Breast epithelium (tissue), 4 donors: Measurements from ENCODE around the gene RITA1. TPM values are rescaled to one million over a fixed set of nuclear protein-coding genes. Genes with fewer than 3 reads are reported as not detected.

ENCODE experiments used
- DNase-seq, 2 donors: peaks; one replicate each; pipeline ENCODE4 v3.0.0-alpha.2; 2019; ENCODE audit warnings: low spot score in 2 of 2
- H3K27ac ChIP-seq, 2 donors: fragments of 200-600 bp; sonication (generic) in 1 of 2; one replicate each; pipeline ENCODE4 v1.5.1; 2016 to 2019; ENCODE audit warnings: mild to moderate bottlenecking in 1 of 2
- H3K27me3 ChIP-seq, 2 donors: fragments of 200-600 bp; sonication (generic) in 1 of 2; one replicate each; pipeline versions ENCODE4 v1.5.1 to v1.6.0; 2017 to 2019; ENCODE audit warnings: control low read depth in 1 of 2, mild to moderate bottlenecking in 1 of 2
- H3K36me3 ChIP-seq: fragments of 200-600 bp; one replicate; pipeline ENCODE4 v1.5.1; 2019
- H3K4me1 ChIP-seq, 2 donors: fragments of 200-600 bp; sonication (generic); one replicate each; pipeline ENCODE4 v1.5.1; 2016 to 2019; ENCODE audit warnings: control low read depth in 1 of 2
- H3K4me3 ChIP-seq, 3 donors: fragments of 200-600 bp; sonication (generic); 1 replicate in 2 of 3; 2 replicates in 1 of 3; pipeline ENCODE4 v1.5.1; 2016 to 2019; ENCODE audit warnings: mild to moderate bottlenecking in 3 of 3, moderate library complexity in 2 of 3
- H3K9me3 ChIP-seq, 2 donors: fragments of 200-600 bp; sonication (generic) in 1 of 2; one replicate each; pipeline ENCODE4 v1.5.1; 2016 to 2019; ENCODE audit warnings: control low read depth in 1 of 2
- POLR2A ChIP-seq: fragments of 450-650 bp; IDR thresholded peaks from one replicate; pipeline ENCODE4 v1.6.1; 2016; ENCODE audit warnings: antibody characterized with exemption, mild to moderate bottlenecking, moderate library complexity
- POLR2AphosphoS5 ChIP-seq, 3 donors: sonication (generic); formaldehyde crosslinking; IDR thresholded peaks; one replicate each; pipeline ENCODE4 v1.6.1; 2017; ENCODE audit warnings: antibody characterized with exemption in 3 of 3
- intact Hi-C: fragments of 100-400 bp; cut with DNase I; formaldehyde crosslinking; loops from one replicate; pipeline ENCODE4 v1.15.1; 2023; ENCODE audit warnings: low total_unique reads
- total RNA-seq, 3 donors: library from RNA; depleted of rRNA; stranded (reverse); fragments of >200 nt; gene quantifications; one replicate each; pipeline ENCODE4 v1.1.0, GENCODE V29; 2016
- TF ChIP-seq, protein P1 (sequence below), 3 donors: fragments of 450-650 bp; IDR thresholded peaks; one replicate each; pipeline ENCODE4 v1.5.1; 2016 to 2017; ENCODE audit warnings: antibody characterized with exemption in 3 of 3, mild to moderate bottlenecking in 3 of 3, moderate library complexity in 3 of 3

Gene RITA1
- total RNA-seq, 3 donors from 2014 or later, result 9.4 to 22.4 (median 15.4) TPM

DNA sequence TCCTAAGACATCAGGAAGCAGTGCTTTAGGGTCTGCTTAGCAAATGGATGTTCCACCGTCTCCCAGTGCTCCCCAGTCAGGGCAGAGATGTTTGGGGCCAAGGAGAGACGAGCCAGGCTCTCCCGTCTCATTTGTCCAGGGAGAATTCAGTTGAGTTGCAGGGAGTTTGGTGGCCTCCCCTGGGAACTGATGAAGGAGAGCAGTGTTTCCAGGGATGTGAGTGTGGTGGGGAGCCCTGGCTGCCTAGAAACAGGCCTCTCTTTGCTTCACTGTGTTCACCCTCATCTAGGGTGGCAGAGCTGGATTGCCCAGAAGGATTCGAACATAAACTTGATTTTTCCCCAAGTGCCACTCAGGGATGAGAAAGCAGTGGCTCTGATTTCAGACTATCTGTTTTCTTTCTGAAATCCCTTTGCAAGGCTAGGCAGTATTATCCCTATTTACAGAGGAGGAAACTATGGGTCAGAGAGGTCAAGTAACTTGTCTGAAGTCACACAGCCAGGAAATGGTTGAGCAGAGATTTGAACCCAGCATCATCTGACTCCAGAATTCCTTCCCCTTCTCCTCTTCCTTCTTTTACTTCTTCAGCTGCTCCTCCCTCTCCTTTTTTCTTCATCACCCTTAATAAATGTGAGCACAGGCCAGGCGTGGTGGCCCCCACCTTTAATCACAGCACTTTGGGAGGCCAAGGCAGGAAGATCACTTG, 42.3 kb downstream of the RITA1 start:
- intact Hi-C loops, result loop anchor here (10.0 kb wide), 1 partner anchor 1383 kb away; the partner anchor contains the start of gene MAPKAPK5
- peaks cover 0 to 10% of the 10 kb centered on the region in 2 donors for H3K4me1 ChIP-seq
- H3K9me3 ChIP-seq, result no peaks in the 10 kb centered on the region
- peak overlapping the region; percentile 56 to 67 for H3K27ac ChIP-seq
- TF ChIP-seq POLR2AphosphoS5 (IDR thresholded peaks at IDR 0.05), result no peak
- TF ChIP-seq POLR2A, result no peak
- DNase-seq, result no peak
- H3K36me3 ChIP-seq, result no peaks in the 10 kb centered on the region
- H3K27me3 ChIP-seq, result no peaks in the 10 kb centered on the region
- H3K4me3 ChIP-seq, result no peak overlapping the region

DNA sequence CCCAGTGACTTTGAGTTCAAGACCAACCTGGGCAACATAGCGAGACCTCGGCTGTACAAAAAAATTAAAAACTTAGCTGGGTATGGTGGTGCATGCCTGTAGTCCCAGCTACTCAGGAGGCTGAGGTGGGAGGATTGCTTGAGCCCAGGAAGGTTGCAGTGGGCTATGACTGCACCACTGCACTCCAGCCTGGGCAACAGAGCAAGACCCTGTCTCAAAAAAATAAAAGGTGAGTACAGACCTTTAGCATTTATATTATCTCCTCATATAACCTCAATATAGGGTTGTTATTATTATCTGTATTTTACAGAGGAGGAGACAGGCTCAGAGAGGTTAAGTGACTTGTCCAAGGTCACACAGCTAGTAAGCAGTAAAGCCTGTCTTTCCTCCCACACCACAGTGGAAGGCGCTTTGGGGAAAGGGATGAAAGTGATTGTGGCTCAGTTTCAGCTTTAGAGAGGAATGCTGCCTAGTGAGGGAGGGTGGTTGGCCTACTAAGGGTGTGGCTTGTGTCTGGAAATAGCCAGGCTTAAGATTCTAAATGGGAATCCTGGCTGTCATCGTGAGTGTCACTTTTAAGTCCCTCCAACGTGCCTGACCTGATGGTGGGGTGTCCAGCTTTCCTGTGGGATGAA, 43.0 kb downstream of the RITA1 start:
- H3K27me3 ChIP-seq, result no peaks in the 10 kb centered on the region
- no peak for TF ChIP-seq POLR2AphosphoS5 (IDR thresholded peaks at IDR 0.05)
- no peak for TF ChIP-seq POLR2A
- TF ChIP-seq, protein P1, sequence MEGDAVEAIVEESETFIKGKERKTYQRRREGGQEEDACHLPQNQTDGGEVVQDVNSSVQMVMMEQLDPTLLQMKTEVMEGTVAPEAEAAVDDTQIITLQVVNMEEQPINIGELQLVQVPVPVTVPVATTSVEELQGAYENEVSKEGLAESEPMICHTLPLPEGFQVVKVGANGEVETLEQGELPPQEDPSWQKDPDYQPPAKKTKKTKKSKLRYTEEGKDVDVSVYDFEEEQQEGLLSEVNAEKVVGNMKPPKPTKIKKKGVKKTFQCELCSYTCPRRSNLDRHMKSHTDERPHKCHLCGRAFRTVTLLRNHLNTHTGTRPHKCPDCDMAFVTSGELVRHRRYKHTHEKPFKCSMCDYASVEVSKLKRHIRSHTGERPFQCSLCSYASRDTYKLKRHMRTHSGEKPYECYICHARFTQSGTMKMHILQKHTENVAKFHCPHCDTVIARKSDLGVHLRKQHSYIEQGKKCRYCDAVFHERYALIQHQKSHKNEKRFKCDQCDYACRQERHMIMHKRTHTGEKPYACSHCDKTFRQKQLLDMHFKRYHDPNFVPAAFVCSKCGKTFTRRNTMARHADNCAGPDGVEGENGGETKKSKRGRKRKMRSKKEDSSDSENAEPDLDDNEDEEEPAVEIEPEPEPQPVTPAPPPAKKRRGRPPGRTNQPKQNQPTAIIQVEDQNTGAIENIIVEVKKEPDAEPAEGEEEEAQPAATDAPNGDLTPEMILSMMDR (IDR thresholded peaks at IDR 0.05), result no peak
- no peaks in the 10 kb centered on the region for H3K9me3 ChIP-seq
- H3K4me1 ChIP-seq, result peaks cover 0 to 9% of the 10 kb centered on the region in 2 donors
- no peaks in the 10 kb centered on the region for H3K36me3 ChIP-seq
- H3K27ac ChIP-seq, result peak overlapping the region; percentile 2 to 12
- no peak overlapping the region for H3K4me3 ChIP-seq
- intact Hi-C loops, result loop anchor here (10.0 kb wide), 1 partner anchor 1384 kb away; the partner anchor contains the start of gene MAPKAPK5
- DNase-seq, result no peak

DNA sequence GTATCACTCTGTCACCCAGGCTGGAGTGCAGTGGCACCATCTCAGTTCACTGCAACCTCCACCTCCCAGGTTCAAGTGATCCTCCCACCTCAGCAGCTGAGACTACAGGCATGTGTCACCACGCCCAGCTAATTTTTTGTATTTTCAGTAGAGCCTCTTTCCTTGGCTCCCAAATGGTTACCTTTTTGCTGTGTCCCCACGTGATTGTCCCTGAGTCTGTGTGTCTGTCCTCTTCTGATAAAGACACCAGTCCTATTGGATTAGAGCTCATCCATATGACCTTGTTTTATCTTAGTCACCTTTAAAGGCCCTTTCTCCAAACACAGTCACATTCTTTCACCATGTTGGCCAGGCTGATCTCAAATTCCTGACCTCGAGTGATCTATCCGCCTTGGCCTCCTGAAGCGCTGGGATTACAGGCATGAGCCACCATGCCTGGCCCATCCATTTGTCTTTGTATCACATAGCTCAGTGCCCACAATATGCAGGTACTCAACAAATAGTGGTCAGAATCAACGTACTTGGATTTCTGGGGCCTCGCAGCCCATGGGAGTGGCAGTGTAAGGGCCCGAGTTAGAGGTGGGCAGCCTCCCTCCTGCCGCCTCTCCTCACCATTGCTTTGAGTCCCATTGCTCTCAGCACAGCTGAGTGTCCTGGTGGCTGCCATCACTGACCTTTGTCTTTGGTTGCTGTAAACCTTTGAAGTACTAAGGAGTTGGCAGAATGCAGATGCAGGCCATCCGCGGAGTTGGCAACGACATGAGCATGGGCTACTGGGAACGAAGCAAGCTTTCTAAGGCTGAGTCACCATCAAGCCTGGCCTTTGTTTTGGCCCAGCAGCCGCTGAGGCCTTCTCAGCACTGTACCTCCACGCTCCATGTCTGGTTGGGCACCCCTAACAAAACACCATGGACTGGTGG, 45.1 kb downstream of the RITA1 start:
- H3K27ac ChIP-seq, result no peak overlapping the region
- no peak for DNase-seq
- TF ChIP-seq POLR2A, result no peak
- TF ChIP-seq, protein P1 (IDR thresholded peaks at IDR 0.05), result no peak

GRCh38 chr12:113231235-113232088, 45.9 kb downstream of the RITA1 start:
- intact Hi-C loops, result no loop called here
- DNase-seq, result no peak
- no peaks in the 10 kb centered on the region for H3K9me3 ChIP-seq
- H3K4me1 ChIP-seq, result no peaks in the 10 kb centered on the region
- H3K36me3 ChIP-seq, result no peaks in the 10 kb centered on the region
- no peaks in the 10 kb centered on the region for H3K27me3 ChIP-seq
- H3K27ac ChIP-seq, result no peak overlapping the region
- TF ChIP-seq POLR2AphosphoS5 (IDR thresholded peaks at IDR 0.05) (no peak), POLR2A (no peak)
- TF ChIP-seq, protein P1 (IDR thresholded peaks at IDR 0.05), result no peak
- H3K4me3 ChIP-seq, result no peak overlapping the region

More for the DNA sequence above, 45.1 kb downstream of the RITA1 start:
- Histone ChIP-seq H3K4me1 (no peaks in the 10 kb centered on the region), H3K27me3 (no peaks in the 10 kb centered on the region), H3K4me3 (no peak overlapping the region), H3K9me3 (no peaks in the 10 kb centered on the region), H3K36me3 (no peaks in the 10 kb centered on the region)
- intact Hi-C loops, result no loop called here
